ENCODE measurements around the gene HTR4. TPM values are rescaled to one million over a fixed set of nuclear protein-coding genes. Genes with fewer than 3 reads are reported as not detected.
"Not testable (repeated sequence)": the region's sequence is repeated elsewhere in the genome, so short reads cannot be mapped to it uniquely, and the experiment has no call there.

The HTR4 gene
- total RNA-seq, 2 donors from 2014 or later: not detected

DNA sequence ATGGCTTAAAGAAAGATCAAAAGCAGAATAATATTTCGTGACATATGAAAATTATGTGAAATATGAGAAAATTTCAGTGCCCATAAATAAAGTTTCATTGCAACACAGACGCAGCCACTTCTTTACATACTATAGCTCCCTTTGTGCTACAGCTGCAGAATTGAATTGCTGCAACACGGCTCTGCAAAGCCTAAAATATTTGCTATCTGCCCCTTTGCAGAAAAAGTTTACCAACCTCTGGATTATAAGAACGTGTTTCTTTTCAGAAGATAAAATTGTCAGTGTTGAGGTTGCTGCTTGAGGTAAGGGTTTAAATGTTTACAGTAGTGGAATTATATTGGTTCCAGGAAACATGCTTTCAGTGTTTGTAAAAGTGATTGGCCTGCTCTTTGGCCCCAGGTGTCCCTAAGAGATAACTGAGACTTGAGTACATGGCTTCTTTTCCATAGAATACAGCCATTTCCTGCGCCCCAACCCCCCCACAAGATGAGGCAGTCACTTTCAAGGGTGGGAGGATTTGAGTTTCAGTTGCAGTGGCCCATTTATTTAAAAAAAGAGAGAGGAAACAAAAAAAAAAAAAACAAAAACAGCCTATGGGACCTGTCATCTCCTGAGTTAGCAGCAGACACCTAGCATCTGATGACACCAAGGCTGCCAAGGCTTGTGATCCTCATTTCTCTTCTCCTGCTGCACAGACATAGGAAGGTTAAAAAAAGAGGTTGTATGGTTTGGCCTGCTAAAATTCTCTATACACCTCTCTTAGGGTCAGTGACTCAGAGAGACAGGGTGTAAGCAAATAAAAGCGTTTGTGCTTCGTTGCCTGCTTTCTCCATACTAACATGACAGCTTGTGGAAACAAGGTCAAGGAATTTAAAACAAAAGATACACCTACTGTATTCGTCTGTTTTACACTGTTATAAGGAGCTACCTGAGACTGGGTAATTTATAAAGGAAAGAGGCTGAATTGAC, 28.0 kb upstream of the HTR4 start:
- Mint-ChIP-seq H3K27ac (no peak overlapping the region), H3K9me3 (no peaks in the 10 kb centered on the region), H3K36me3 (no peaks in the 10 kb centered on the region)
- no peak for DNase-seq (ENCODE audit: low spot score in 2 of 2)
- no peak for ATAC-seq

DNA sequence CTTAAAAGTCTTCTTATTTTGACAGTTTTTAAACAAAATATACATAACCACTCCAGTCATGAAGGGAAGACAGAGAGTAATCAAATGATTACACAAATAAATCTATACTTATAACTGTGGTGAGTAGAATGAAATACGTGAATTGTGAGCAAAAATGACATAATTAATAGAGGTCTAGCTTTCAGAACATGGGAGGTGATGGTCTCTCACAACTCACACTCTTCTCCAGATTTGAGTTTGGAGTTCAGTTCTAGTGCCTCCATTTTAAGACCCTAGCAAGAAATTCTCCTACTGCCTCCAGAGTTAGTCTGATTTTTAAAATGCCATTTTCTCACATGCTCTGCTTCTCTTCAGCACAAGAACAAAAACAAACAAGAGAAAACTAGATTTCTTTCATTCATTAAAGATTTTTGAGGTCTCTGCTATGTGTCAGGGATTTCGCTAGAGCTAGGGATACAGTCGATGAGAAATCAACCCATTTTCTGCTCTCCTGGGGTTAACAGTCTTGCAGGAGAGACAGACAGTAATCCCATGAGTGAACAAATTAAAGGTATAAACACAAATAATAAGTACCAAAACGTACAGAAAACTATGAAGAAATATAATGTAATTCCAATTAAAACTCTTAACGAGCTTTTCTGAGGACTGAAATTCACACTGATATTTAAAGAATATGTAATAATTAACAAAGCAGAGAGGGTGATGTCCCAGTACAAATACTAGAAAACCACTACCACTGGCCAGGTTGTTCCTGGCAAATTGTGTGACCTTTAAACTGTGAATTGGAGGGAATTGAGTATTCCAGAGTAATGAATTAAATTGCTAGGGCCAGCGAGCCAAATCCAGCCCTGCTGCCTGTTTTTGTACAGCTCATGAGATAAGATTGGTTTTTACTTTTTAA, 27.1 kb upstream of the HTR4 start:
- no peak overlapping the region for H3K27ac Mint-ChIP-seq
- DNase-seq (ENCODE audit: low spot score in 2 of 2) (no peak), ATAC-seq (no peak)
- no peaks in the 10 kb centered on the region for H3K9me3 Mint-ChIP-seq
- no peaks in the 10 kb centered on the region for H3K36me3 Mint-ChIP-seq

- H3K36me3 Mint-ChIP-seq: peaks cover 0 to 14% of the 10 kb centered on the region in 2 donors
- ATAC-seq: not testable (repeated sequence)
Observed at GRCh38 chr5:148673704-148674103, 19.4 kb upstream of the HTR4 start.

DNA sequence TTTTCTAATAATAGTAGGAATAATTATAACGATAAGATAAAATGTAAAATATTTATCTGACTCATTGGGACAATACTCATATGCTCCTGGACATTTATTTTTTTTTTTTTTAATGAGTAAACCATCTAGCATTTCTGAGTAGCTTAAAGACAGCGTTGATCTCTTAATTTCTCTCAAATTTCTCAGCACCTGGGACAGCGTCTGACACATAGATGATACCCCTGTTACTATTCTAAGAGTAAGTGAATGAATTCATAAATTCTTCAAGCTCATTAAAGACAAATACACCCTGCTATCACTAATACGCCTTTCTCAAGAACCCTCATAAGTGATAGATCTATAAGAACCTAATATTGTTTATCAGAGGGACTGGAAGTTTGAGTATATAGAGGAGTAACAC, 12.0 kb upstream of the HTR4 start:
- no peak overlapping the region for H3K27ac Mint-ChIP-seq
- no peaks in the 10 kb centered on the region for H3K9me3 Mint-ChIP-seq
- no peaks in the 10 kb centered on the region for H3K36me3 Mint-ChIP-seq
- DNase-seq (ENCODE audit: low spot score in 2 of 2) (no peak), ATAC-seq (no peak)

More at GRCh38 chr5:148673704-148674103, 19.4 kb upstream of the HTR4 start:
- not testable (repeated sequence) for H3K27ac Mint-ChIP-seq; DNase-seq (ENCODE audit: low spot score in 2 of 2)
- H3K9me3 Mint-ChIP-seq: peaks cover 6 to 18% of the 10 kb centered on the region in 2 donors

- no peaks in the 10 kb centered on the region for H3K9me3 Mint-ChIP-seq
- H3K27ac Mint-ChIP-seq: no peak overlapping the region
- ATAC-seq (no peak), DNase-seq (ENCODE audit: low spot score in 2 of 2) (no peak)
- H3K36me3 Mint-ChIP-seq: no peaks in the 10 kb centered on the region
Observed at GRCh38 chr5:148665431-148665830, 11.1 kb upstream of the HTR4 start.

- no peak for ATAC-seq
- Mint-ChIP-seq H3K9me3 (no peaks in the 10 kb centered on the region), H3K36me3 (no peaks in the 10 kb centered on the region), H3K27ac (no peak overlapping the region)
- DNase-seq (ENCODE audit: low spot score in 2 of 2): no peak
Observed at GRCh38 chr5:148663509-148663908, 9.2 kb upstream of the HTR4 start.

DNA sequence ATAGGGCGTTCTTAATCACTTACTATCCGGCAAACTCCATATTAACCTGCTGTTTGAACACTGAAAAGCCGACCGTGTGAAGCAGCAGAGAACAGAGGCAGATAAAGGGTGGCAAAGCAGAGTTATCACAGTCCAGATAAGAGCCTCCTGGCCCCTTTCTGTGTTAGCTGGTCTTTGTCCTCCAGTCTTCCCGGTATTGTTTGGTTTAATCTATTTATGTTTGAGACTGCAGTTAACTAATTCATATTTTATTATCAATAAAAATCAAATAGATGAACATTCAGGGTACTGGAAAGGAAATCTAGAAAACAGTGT, 6.0 kb upstream of the HTR4 start:
- Mint-ChIP-seq H3K9me3 (no peaks in the 10 kb centered on the region), H3K27ac (no peak overlapping the region), H3K36me3 (no peaks in the 10 kb centered on the region)
- ATAC-seq: no peak
- DNase-seq (ENCODE audit: low spot score in 2 of 2): no peak

DNA sequence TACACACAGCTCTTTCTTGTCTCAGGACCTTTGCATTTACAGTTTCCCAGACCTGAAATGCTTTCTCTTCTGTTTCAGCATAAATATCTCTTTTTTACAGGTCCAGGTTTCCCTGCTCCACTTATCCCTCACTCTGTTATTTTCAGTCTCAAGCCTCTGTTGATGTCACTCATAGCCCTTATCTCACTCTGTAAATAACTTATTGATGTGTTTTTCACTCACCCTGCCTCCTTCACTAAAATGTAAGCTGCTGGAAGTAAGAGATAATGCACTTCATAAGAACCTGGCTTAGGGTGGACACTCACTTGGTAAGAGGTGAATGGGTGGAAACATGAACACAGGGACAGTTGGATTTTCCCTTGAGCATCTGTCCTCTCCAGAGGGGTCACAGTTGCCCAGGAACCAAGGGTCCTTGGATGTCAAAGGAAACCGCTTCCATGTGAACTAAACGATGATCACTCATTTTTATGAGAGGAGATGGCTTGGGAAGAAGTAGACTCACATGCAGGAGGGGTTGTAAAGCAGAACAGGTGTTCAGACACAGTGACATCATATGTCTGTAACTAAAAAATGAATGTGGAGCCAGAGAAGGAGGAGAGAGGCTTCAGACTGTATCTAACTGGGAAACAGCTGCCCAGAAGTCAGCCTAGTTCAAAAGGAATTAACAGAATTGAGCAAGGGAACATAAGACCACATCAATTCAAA, 5.5 kb upstream of the HTR4 start:
- DNase-seq (ENCODE audit: low spot score in 2 of 2): no peak
- H3K27ac Mint-ChIP-seq: no peak overlapping the region
- no peaks in the 10 kb centered on the region for H3K9me3 Mint-ChIP-seq
- peaks cover 0 to under 1% of the 10 kb centered on the region in 2 donors for H3K36me3 Mint-ChIP-seq
- no peak for ATAC-seq

DNA sequence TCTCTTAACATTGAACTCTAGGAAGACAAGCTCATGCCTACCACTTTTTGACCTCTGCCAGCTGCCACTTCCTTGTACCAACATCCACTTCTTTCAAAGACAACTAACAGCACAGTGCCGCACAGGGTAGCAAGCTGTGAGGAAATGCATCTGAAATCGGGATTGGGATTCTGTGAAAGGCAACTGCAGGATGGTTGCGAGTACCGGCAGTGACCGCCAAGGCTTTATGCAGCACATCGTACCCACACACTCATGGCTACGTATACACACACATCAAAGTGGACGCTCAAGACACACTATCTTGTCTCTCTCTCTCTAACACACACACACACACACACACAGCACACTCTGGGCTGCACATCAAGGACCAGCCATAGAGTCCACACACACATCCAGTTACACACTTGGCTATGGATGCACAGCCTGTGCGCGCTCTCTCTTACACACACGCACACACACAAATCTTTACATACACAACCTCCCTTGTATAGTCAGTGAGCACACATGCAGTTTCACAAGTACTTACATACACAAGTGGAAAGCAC, 964 bp downstream of the HTR4 start:
- no peak for DNase-seq (ENCODE audit: low spot score in 2 of 2)
- H3K36me3 Mint-ChIP-seq: peaks cover 0 to 14% of the 10 kb centered on the region in 2 donors
- ATAC-seq: no peak
- no peaks in the 10 kb centered on the region for H3K9me3 Mint-ChIP-seq
- no peak overlapping the region for H3K27ac Mint-ChIP-seq

DNA sequence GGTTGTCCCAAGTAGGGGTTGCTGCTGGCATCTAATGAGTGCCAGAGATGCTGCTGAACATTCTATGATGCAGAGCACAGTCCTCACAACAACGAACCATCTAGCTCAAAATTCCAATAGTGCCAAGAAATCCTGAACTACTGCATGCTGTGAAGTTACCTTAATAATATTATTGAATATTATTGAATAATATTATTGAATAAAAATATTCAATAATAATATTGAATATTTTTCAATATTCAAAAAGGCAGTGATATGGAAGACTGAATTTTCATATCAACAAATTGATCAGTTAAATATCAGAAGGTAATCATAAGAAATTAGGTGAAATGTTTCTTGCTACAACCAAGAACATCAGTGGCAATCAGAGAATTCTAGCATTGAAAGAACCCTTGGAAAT, 2.8 kb downstream of the HTR4 start:
- no peak overlapping the region for H3K27ac Mint-ChIP-seq
- ATAC-seq (no peak), DNase-seq (ENCODE audit: low spot score in 2 of 2) (no peak)
- peaks cover 0 to 14% of the 10 kb centered on the region in 2 donors for H3K36me3 Mint-ChIP-seq
- no peaks in the 10 kb centered on the region for H3K9me3 Mint-ChIP-seq

- ATAC-seq (no peak), DNase-seq (ENCODE audit: low spot score in 2 of 2) (no peak)
- no peaks in the 10 kb centered on the region for H3K36me3 Mint-ChIP-seq
- no peaks in the 10 kb centered on the region for H3K9me3 Mint-ChIP-seq
- no peak overlapping the region for H3K27ac Mint-ChIP-seq
Observed at GRCh38 chr5:148645527-148645926, 8.8 kb downstream of the HTR4 start.

DNA sequence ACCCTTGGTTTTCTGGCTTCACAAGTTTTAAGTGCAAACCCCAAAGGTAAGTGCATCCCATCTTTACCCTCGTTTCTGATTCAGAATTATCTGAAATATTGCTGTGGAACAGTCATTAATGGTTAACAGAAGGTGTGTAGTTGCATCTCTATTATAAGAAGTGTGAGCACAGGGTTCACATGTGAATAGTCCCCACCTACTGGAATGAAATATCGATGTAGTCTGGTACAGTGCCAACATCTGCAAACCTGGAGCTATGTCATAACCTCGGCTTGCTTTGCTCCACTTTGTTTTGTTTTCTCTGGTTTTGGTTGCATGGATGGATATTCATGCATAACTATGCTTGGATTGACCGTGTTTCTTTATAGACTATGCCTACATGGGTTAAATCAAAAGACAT, 12.6 kb downstream of the HTR4 start:
- Mint-ChIP-seq H3K27ac (no peak overlapping the region), H3K9me3 (no peaks in the 10 kb centered on the region), H3K36me3 (no peaks in the 10 kb centered on the region)
- no peak for ATAC-seq
- no peak for DNase-seq (ENCODE audit: low spot score in 2 of 2)

DNA sequence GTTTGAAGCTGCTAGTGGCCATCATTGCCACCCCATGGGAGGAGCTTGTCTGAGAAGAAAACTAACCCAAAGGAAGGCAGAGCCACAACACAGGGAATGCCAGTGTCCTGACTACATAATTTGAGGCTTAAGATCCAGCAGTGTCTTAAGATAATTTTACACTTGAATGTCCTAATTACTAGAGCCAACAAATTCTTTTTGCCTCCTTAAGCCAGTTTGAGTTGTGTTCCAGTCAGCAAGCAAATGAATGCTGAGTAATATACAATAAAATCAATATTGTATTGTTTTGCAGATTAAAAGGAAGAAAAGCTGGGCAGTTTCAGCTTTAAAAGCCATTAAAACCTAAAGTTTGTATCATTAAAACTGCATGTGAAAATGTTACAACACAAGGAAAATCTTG, 13.9 kb downstream of the HTR4 start:
- DNase-seq (ENCODE audit: low spot score in 2 of 2) (no peak), ATAC-seq (no peak)
- Mint-ChIP-seq H3K27ac (no peak overlapping the region), H3K36me3 (no peaks in the 10 kb centered on the region), H3K9me3 (no peaks in the 10 kb centered on the region)

- Mint-ChIP-seq H3K27ac (no peak overlapping the region), H3K36me3 (no peaks in the 10 kb centered on the region), H3K9me3 (no peaks in the 10 kb centered on the region)
- ATAC-seq (no peak), DNase-seq (ENCODE audit: low spot score in 2 of 2) (no peak)
Observed at GRCh38 chr5:148639081-148639480, 15.2 kb downstream of the HTR4 start.

DNA sequence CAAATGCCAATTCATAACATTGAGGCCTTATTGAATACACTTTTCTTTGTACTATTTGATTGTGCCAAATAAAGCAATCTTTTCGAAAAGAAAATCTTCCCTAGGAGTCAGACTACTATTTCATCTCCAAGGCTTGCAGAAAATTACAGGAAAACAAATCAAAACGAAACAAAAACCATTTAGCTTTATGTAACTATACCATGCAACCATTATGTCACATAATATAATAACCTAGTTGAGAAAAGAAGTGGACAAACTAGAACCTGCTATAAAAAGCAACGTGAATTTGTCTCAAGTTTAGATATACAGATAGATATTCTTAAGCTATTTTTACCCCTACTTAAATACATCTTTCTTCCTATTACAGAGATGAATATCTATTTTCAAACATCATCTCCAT, 18.0 kb downstream of the HTR4 start:
- DNase-seq (ENCODE audit: low spot score in 2 of 2): no peak
- no peaks in the 10 kb centered on the region for H3K9me3 Mint-ChIP-seq
- H3K27ac Mint-ChIP-seq: no peak overlapping the region
- ATAC-seq: no peak
- no peaks in the 10 kb centered on the region for H3K36me3 Mint-ChIP-seq

DNA sequence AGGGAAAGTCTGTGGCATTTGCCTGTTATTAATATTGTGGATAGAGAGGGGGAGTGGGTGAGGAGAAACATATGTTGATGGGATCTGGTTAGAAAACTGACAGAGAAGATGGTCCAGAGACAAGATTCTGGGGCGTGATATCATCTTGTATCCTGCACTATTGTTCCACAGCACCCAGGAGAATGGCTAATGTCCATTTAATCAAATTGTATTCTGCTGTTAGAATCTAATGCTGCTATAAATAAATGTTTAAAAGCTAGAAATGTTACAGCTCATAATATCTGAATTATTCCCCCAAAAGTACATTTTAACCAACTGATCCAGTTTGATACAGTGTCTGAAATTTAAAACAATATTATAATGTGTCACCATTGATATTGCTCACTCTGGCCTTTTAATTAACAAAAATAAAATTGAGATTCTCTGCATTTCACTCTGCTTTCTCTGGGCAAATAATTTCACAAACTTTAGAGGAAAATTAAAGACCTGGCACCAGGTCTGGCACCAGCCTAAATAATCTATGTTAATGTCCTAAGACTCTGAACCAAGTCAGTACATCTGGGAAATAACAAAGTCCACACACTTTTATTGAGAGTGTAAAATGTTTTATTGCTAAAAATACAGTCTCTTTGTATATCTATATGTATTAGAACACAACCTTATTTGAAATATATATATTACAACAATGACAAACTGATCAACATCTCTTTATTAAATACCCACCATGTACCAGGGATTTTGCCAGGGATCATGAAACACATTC, 18.8 kb downstream of the HTR4 start:
- no peak for ATAC-seq

More for the DNA sequence above, 18.8 kb downstream of the HTR4 start:
- no peaks in the 10 kb centered on the region for H3K36me3 Mint-ChIP-seq
- DNase-seq (ENCODE audit: low spot score in 2 of 2): no peak
- no peaks in the 10 kb centered on the region for H3K9me3 Mint-ChIP-seq
- H3K27ac Mint-ChIP-seq: no peak overlapping the region
